ACHN (cell line): Measurements from ENCODE around the gene UST.
"Not testable (repeated sequence)": the region's sequence is repeated elsewhere in the genome, so short reads cannot be mapped to it uniquely, and the experiment has no call there.

Source experiments
- DNase-seq: peaks from one replicate; pipeline ENCODE4 v3.0.0-alpha.2; 2015
- in situ Hi-C: cut with HindIII; loops from 2 replicates; pipeline ENCODE4 v1.10.0; 2017; ENCODE audit warnings: low sequenced_read_pairs, low pct_ligation_motif_present, low pct_unique_long_range_greater_than_20kb

Gene UST

GRCh38 chr6:148905901-148906300, 159.1 kb downstream of the UST start:
- in situ Hi-C loops: no loop called here
- no peak for DNase-seq

DNA sequence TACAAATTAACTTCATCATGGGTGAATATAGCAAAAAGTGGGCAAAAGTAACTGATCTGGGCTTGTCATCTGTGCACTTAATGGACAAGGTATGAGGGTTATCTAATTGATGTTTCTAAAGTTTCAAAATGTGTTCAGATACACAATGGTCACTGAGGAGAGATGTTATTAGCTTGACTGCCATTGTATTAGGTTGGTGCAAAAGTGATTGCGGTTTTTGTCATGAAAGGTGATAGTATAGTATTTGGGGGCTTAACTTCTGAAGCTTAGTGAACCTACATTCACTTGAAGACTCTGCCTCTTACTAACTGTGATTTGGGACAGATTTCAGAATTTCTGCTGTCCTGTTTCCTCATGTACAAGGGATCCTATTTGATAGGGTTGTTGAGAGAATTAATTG, 159.6 kb downstream of the UST start:
- in situ Hi-C loops: no loop called here

DNA sequence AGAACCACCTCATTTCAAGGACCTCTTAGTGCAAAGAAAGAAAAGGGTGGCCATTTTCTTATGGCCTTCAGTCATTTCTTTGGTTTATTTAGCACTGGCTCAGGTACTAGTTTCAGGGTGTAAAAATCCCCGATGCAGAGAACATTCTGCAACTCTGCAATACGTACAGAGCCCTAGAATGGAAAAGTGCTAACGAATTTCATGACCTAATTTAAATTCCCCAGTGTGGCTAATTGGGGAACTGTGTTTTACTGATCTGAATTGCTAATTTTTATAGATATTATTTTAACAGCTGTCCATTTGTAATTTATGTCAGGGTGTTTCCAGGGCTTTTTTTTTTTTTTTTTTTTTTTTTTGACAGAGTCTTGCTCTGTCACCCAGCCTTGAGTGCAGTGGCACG, 160.7 kb downstream of the UST start:
- in situ Hi-C loops: no loop called here
- DNase-seq: no peak

More for the DNA sequence above, 159.6 kb downstream of the UST start:
- no peak for DNase-seq

GRCh38 chr6:148912252-148912651, 165.4 kb downstream of the UST start:
- no peak for DNase-seq
- in situ Hi-C loops: no loop called here

DNA sequence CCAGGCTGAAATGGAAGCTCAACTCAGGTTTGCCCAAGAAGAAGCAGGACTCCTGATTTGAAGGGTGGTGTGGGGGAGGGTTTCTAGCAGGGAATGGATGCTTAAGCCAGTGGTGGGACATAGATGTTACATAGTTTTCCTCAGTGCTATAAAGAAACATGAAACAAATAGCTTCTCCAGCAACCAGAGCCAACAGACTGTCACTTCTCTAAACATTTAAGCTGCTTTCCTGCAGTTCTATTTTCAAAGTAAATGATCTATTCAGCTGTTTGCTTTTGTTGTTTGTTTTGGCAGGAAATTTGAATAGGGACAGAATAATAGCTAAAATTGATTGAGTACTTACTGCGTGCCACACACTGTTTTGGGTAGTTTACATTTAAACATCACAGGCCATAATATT, 169.0 kb downstream of the UST start:
- DNase-seq: no peak
- in situ Hi-C loops: no loop called here

- DNase-seq, in situ Hi-C loops: not testable (repeated sequence)
Observed at GRCh38 chr6:148916485-148916884, 169.7 kb downstream of the UST start.

DNA sequence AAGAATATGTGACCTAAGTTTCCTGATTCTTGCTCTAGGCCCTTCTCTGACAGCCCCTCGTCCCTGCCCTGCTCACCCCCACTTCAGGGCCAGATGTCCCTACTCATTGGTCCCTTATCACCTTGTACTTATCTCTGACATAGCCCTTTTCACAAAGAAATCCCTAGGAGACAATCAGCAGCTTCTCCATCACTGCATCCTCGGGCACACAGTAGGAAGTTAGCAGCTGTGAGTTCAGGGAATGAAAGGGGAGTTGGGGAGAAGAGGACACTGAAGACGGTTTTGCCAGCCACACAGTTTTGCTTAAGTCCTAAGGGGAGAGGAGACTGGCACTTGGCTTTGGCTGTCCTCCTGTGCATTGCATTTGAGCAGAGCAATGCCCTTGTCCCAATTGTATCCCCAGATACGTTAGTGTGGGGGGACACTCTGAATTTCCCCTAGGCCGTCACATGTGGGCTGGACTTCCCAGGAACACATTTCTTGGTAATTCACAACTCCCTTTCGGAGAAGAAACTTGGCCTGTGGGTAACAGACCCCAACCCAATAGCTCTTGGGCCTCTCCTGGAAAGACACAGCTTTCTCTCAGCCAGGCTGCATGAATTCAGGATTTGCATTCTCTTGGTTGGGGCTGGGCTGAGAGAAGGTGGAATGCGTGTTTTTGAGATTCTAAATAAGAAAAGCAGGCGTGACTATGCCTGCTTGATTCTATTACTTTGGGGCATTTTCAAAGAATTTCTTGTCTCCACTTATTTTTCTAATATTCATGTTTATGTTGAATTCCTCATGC, 177.6 kb downstream of the UST start:
- in situ Hi-C loops: no loop called here
- no peak for DNase-seq

DNA sequence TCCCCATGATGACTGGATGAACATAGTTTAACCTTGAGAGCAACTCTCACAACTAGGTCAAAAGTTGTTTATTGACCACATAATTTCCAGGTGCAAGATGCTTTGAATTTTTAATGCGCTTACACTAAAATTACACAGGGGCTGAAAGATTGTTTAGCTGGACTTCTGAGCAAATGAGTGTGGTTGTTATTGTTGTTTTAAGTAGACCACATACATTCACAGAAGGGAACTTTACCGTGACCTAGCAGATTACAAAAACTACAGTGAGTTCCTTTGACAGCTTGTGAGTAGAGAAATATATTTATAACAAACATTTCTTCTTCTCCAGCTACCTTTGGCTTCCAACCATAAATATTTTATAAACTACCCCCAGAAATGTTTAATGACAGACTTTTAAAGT, 178.9 kb downstream of the UST start:
- in situ Hi-C loops: no loop called here

DNA sequence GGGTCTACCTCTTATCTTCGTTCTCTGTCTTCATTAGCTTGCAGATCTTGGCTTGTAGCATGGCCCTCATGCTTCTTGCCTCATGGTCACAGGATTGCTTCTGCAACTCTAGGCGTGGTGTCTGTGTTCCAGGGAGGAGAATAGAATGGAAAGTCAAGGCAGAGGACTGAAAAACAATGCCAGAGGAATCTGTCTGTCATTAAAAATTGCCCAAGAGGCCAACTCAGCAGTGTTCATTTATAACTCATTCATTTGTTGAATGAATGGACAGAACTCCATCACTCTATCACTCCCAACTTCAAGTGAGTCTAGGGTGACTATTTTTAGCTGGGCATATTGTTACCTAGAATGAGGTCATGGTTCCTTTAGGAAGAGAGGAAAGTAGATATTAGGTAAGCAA, 179.6 kb downstream of the UST start:
- DNase-seq: no peak
- in situ Hi-C loops: no loop called here

More for the DNA sequence above, 178.9 kb downstream of the UST start:
- DNase-seq: no peak

- in situ Hi-C loops: no loop called here
- no peak for DNase-seq
Observed at GRCh38 chr6:148927586-148927985, 180.8 kb downstream of the UST start.

DNA sequence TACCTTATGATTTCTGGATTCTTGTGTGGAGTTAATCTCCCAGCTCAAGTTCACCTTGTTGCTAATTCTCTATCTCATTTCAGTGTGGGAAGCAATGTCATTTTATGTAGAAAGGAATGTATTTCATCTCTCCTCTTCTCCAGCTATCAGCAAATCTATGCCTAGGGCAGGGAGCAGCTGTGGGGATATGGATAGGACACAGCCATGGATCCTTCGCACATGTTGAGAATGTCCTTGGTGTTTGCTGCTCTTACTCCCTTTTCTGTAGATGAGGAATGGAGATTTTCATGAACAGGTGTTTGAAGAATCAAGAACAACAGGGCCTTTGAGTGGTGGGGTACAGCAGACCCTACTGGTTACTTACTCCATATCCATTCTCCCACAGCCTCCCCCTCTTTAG, 182.0 kb downstream of the UST start:
- in situ Hi-C loops: no loop called here
- no peak for DNase-seq

GRCh38 chr6:148932208-148932607, 185.4 kb downstream of the UST start:
- no peak for DNase-seq
- in situ Hi-C loops: no loop called here

- in situ Hi-C loops: no loop called here
- no peak for DNase-seq
Observed at GRCh38 chr6:148932731-148933130, 185.9 kb downstream of the UST start.

- DNase-seq: no peak
- in situ Hi-C loops: no loop called here
Observed at GRCh38 chr6:148934539-148934938, 187.7 kb downstream of the UST start.

DNA sequence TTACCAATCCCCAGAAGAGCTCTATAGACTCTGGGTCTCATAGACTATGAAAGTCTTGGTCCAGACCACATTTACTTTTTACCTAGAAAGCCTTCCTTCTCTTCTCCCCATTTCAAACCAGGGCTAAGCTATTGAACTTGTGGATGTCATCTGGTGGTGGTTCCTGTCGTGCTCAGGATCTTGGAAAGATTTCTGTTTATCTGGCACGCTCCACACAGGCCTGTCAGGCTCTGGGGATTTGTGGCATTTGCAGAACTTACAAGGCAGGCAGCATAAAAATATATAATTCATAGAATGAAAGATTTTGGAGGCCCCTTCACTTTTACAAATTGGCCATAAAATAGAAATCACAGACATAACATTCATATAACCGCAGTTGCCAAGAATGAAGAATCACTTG, 188.1 kb downstream of the UST start:
- DNase-seq: no peak
- in situ Hi-C loops: no loop called here

GRCh38 chr6:148935705-148936435, 189.0 kb downstream of the UST start:
- in situ Hi-C loops: no loop called here
- DNase-seq: peak; percentile 17

GRCh38 chr6:148943451-148943850, 196.6 kb downstream of the UST start:
- in situ Hi-C loops: no loop called here
- no peak for DNase-seq

DNA sequence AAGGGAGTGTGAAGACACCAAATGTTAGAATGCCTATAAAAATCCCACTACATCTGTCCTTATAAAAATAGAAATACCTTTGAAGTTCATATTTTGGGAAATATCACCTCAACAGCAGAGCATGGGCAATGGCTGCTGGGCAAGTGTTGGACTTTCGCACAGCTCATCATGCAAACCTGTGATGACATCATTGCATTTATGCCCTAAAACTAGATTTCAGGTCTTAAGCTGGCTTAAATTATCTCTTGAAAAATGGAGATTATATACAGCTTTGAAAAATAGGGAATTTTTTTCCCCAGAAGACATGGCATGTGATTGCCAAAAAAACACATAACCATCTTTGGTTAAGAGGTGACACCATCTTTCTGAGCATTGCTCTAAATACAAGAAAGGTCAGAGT, 197.8 kb downstream of the UST start:
- in situ Hi-C loops: no loop called here
- no peak for DNase-seq

DNA sequence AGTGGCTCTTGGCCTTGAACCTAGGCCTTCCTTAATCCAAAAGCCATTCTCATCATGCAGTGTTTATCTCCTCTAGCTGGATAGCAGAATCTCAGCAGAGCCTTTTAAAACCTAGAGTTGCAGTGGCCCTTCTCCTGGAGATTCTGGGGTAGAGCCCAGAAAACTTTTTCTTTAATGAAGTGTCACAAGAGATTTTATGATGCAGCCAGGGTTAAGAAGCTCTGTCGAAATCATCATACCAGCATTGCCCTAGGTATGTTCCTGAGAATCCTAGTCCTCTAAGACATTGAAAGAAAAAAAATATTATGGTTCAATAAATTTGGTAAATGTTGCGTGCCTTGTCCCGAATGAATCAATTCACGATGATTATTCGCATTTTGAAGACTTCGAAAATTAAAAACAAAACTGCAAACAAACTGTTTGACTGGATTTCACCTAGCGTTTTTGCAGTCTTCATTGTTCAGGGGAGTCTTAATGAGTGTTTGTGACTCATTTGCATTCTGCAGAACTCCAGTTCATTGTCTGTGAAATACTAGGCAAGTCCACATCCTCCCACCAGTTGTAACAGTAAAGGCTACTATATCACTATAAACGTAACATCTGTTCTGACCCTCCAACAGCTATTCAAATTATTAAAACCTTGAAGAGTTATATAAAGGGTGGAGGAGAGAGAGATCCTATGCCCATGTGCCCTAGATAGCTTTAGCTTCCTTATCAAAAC, 198.6 kb downstream of the UST start:
- in situ Hi-C loops: no loop called here
- no peak for DNase-seq
